ENCODE results near the gene KIF3B. TPM values are rescaled to one million over a fixed set of nuclear protein-coding genes. Genes with fewer than 3 reads are reported as not detected.
A peak's percentile ranks its signal among the peaks of the same experiment; 100 is the strongest.
"Not testable (repeated sequence)": the region's sequence is repeated elsewhere in the genome, so short reads cannot be mapped to it uniquely, and the experiment has no call there.

The KIF3B gene
- total RNA-seq, 2 experiments from 2014 or later, result 25.4 to 25.7 TPM

GRCh38 chr20:32244150-32244823 lies 33.2 kb upstream of the KIF3B start:
- Mint-ChIP-seq H3K27ac (peak overlapping the region; percentile 5), H3K36me3 (ENCODE audit: low read depth) (no peaks in the 10 kb centered on the region), H3K9me3 (no peaks in the 10 kb centered on the region), H3K4me3 (no peak overlapping the region), H3K27me3 (no peaks in the 10 kb centered on the region), H3K4me1 (ENCODE audit: low read depth) (peaks cover 46% of the 10 kb centered on the region)
- intact Hi-C loops (cut with micrococcal nuclease), result no loop called here
- ChIA-PET CTCF (no interaction called here), POLR2A (interaction anchor here (0.9 to 1.0 kb wide), 2 partner anchors 12 to 19 kb away, joined by 4 to 8 read pairs; no protein-coding TSS in a partner anchor)
- ATAC-seq, result no peak
- no peak for DNase-seq
- no peak for TF ChIP-seq CTCF (IDR thresholded peaks at IDR 0.05)

GRCh38 chr20:32244959-32245358 lies 32.5 kb upstream of the KIF3B start:
- H3K9me3 Mint-ChIP-seq, result no peaks in the 10 kb centered on the region
- no peak for ATAC-seq
- intact Hi-C loops (cut with micrococcal nuclease), result no loop called here
- H3K4me3 Mint-ChIP-seq, result no peak overlapping the region
- peaks cover 47% of the 10 kb centered on the region for H3K4me1 Mint-ChIP-seq (ENCODE audit: low read depth)
- H3K27ac Mint-ChIP-seq, result peak overlapping the region; percentile 5
- ChIA-PET POLR2A (interaction anchor here (0.8 to 0.9 kb wide), 2 partner anchors 18 to 33 kb away, joined by 3 to 4 read pairs; no protein-coding TSS in a partner anchor), CTCF (no interaction called here)
- no peak for TF ChIP-seq CTCF (IDR thresholded peaks at IDR 0.05)
- no peak for DNase-seq
- no peaks in the 10 kb centered on the region for H3K36me3 Mint-ChIP-seq (ENCODE audit: low read depth)
- no peaks in the 10 kb centered on the region for H3K27me3 Mint-ChIP-seq

GRCh38 chr20:32246208-32246607 lies 31.2 kb upstream of the KIF3B start:
- H3K9me3 Mint-ChIP-seq; ATAC-seq; intact Hi-C loops (cut with micrococcal nuclease); H3K27me3 Mint-ChIP-seq; H3K36me3 Mint-ChIP-seq (ENCODE audit: low read depth); H3K4me3 Mint-ChIP-seq; DNase-seq: not testable (repeated sequence)
- ChIA-PET CTCF (interaction anchor here (1.3 kb wide), 1 partner anchor 14 kb away, joined by 4 read pairs; no protein-coding TSS in a partner anchor), POLR2A (interaction anchor here (1.0 to 1.1 kb wide), 2 partner anchors 10 to 13 kb away, joined by 3 to 4 read pairs; no protein-coding TSS in a partner anchor)
- Mint-ChIP-seq H3K27ac (peak overlapping the region; percentile 62), H3K4me1 (ENCODE audit: low read depth) (peaks cover 43% of the 10 kb centered on the region)

GRCh38 chr20:32248043-32248442 lies 29.4 kb upstream of the KIF3B start:
- Mint-ChIP-seq H3K4me3 (no peak overlapping the region), H3K36me3 (ENCODE audit: low read depth) (peaks cover 3% of the 10 kb centered on the region), H3K27ac (peak overlapping the region; percentile 97), H3K9me3 (peaks cover 3% of the 10 kb centered on the region), H3K4me1 (ENCODE audit: low read depth) (peaks cover 52% of the 10 kb centered on the region), H3K27me3 (no peaks in the 10 kb centered on the region)
- ChIA-PET POLR2A (interaction anchor here (0.6 to 2.1 kb wide), 5 partner anchors 16 to 116 kb away, joined by 3 to 11 read pairs (median 5); partner anchors contain the start of gene KIF3B), CTCF (no interaction called here)
- TF ChIP-seq CTCF (IDR thresholded peaks at IDR 0.05), result no peak
- intact Hi-C loops (cut with micrococcal nuclease), result no loop called here
- no peak for DNase-seq
- no peak for ATAC-seq

GRCh38 chr20:32249030-32249738 lies 28.3 kb upstream of the KIF3B start:
- intact Hi-C loops (cut with micrococcal nuclease), result no loop called here
- peaks cover 60% of the 10 kb centered on the region for H3K4me1 Mint-ChIP-seq (ENCODE audit: low read depth)
- peaks cover 7% of the 10 kb centered on the region for H3K9me3 Mint-ChIP-seq
- CTCF ChIA-PET, result no interaction called here
- peak overlapping the region; percentile 15 for H3K4me3 Mint-ChIP-seq
- peaks cover 7% of the 10 kb centered on the region for H3K36me3 Mint-ChIP-seq (ENCODE audit: low read depth)
- POLR2A ChIA-PET, result interaction anchor here (1.5 to 2.1 kb wide), 3 partner anchors 17 to 36 kb away, joined by 5 to 11 read pairs (median 6); partner anchors contain the start of gene KIF3B
- H3K27me3 Mint-ChIP-seq, result no peaks in the 10 kb centered on the region
- peak; percentile 65 for ATAC-seq
- no peak for TF ChIP-seq CTCF (IDR thresholded peaks at IDR 0.05)
- peak; percentile 67 for DNase-seq
- peak overlapping the region; percentile 97 for H3K27ac Mint-ChIP-seq
